A549 (cell line): ENCODE results near the gene TBX2. TPM values are rescaled to one million over a fixed set of nuclear protein-coding genes. Genes with fewer than 3 reads are reported as not detected.

Source experiments
- ATAC-seq, 2 experiments: fragments of 200-7000 bp in 1 of 2; fragments of >200 bp in 1 of 2; cut with Nextera tagmentation in 1 of 2; cut with Tn5 transposase in 1 of 2; 3 replicates each; pipeline versions ENCODE4 v1.8.0 to v1.9.1; 2018 to 2020; ENCODE audit warnings: mild to moderate bottlenecking in 1 of 2, moderate library complexity in 1 of 2
- CTCF ChIA-PET: fragments of 300-600 bp; sonication (Branson Sonifier 250); formaldehyde crosslinking; extraction: SDS; loops from one replicate; lab custom pipeline; 2021; ENCODE audit warnings: antibody characterized with exemption, inconsistent platforms; lab: Yijun Ruan, JAX
- POLR2A ChIA-PET: fragments of 350-600 bp; formaldehyde crosslinking; extraction: SDS; loops from one replicate; lab custom pipeline; 2021; ENCODE audit warnings: antibody characterized with exemption, inconsistent platforms; lab: Yijun Ruan, JAX
- DNase-seq, 2 experiments: peaks; one replicate each; pipeline versions ENCODE4 v3.0.0 to v3.0.0-alpha.2; 2011 to 2016; ENCODE audit warnings: low read depth in 1 of 2, low spot score in 1 of 2
- FAIRE-seq: peaks from 2 replicates; lab custom pipeline; 2011; peaks lifted over from hg19 to GRCh38; lab: Jason Lieb, UNC
- H3K27ac ChIP-seq, 2 experiments: fragments of >200 bp; sonication (Bioruptor Twin); formaldehyde crosslinking; 3 replicates each; pipeline ENCODE4 v1.5.1; 2016 to 2017
- H3K4me1 ChIP-seq: fragments of >200 bp; sonication (Bioruptor Twin); formaldehyde crosslinking; 3 replicates; pipeline ENCODE4 v1.6.1; 2016
- H3K4me2 ChIP-seq: fragments of >200 bp; sonication (Bioruptor Twin); formaldehyde crosslinking; 3 replicates; pipeline ENCODE4 v1.6.1; 2016
- H3K4me3 ChIP-seq: fragments of >200 bp; sonication (Bioruptor Twin); formaldehyde crosslinking; 3 replicates; pipeline ENCODE4 v1.5.1; 2016
- H3K9me3 ChIP-seq: fragments of >200 bp; sonication (Bioruptor Twin); formaldehyde crosslinking; 3 replicates; pipeline ENCODE4 v1.6.1; 2016
- EHMT2 ChIP-seq: fragments of 200-600 bp; sonication (generic); IDR thresholded peaks from 2 replicates; pipeline ENCODE4 v1.6.1; 2016; ENCODE audit warnings: antibody characterized with exemption, low read depth, mild to moderate bottlenecking, moderate library complexity
- ESRRA ChIP-seq: fragments of 150-350 bp; IDR thresholded peaks from 2 replicates; pipeline ENCODE4 v1.6.1; 2014; ENCODE audit warnings: mild to moderate bottlenecking, low read length, borderline replicate concordance
- FOXS1 ChIP-seq: fragments of 250-450 bp; sonication (Bioruptor Pico); IDR thresholded peaks from 2 replicates; pipeline ENCODE4 v1.5.0; 2020; ENCODE audit warnings: mild to moderate bottlenecking, moderate library complexity
- HOXB13 ChIP-seq: fragments of 250-450 bp; sonication (Bioruptor Pico); IDR thresholded peaks from 2 replicates; pipeline ENCODE4 v1.5.0; 2020; ENCODE audit warnings: low read depth, mild to moderate bottlenecking, moderate library complexity
- HOXB5 ChIP-seq: fragments of 250-450 bp; sonication (Bioruptor Pico); IDR thresholded peaks from 2 replicates; pipeline ENCODE4 v1.5.0; 2020; ENCODE audit warnings: mild to moderate bottlenecking, moderate library complexity
- JUN ChIP-seq, 2 experiments: fragments of >200 bp; sonication (Bioruptor Twin); formaldehyde crosslinking; IDR thresholded peaks; 2 replicates in 1 of 2; 3 replicates in 1 of 2; pipeline ENCODE4 v1.6.1; 2016 to 2017
- MYC ChIP-seq: IDR thresholded peaks from 2 replicates; pipeline ENCODE4 v1.6.1; 2012; ENCODE audit warnings: mild to moderate bottlenecking, inconsistent platforms, low read length, improper control_type of control experiment, borderline replicate concordance
- NR3C1 ChIP-seq: fragments of >200 bp; sonication (Bioruptor Twin); formaldehyde crosslinking; IDR thresholded peaks from 3 replicates; pipeline ENCODE4 v1.6.1; 2017
- PBX3 ChIP-seq: IDR thresholded peaks from 2 replicates; pipeline ENCODE4 v1.6.1; 2012
- POLR2A ChIP-seq: IDR thresholded peaks from 2 replicates; pipeline ENCODE4 v1.6.1; 2012; ENCODE audit warnings: mild to moderate bottlenecking, low read length
- RAD21 ChIP-seq, 2 experiments: fragments of >200 bp in 1 of 2; sonication (Bioruptor Twin) in 1 of 2; formaldehyde crosslinking in 1 of 2; IDR thresholded peaks in 1 of 2; conservative IDR thresholded peaks in 1 of 2; 2 replicates in 1 of 2; 3 replicates in 1 of 2; pipeline ENCODE4 v1.6.1; 2012 to 2018; ENCODE audit warnings: inconsistent platforms in 1 of 2
- RARB ChIP-seq: fragments of 250-450 bp; sonication (Bioruptor Pico); IDR thresholded peaks from 2 replicates; pipeline ENCODE4 v1.8.0; 2021; ENCODE audit warnings: mild to moderate bottlenecking, moderate library complexity
- ZC3H11A ChIP-seq: fragments of 450-650 bp; IDR thresholded peaks from 2 replicates; pipeline ENCODE4 v1.6.1; 2014; ENCODE audit warnings: antibody characterized with exemption, mild to moderate bottlenecking
- WGBS: methylation state at CpG from one replicate; pipeline ENCODE4 v1.1.6; 2017; ENCODE audit errors: missing lambda C conversion rate; 5-methylcytosine and 5-hydroxymethylcytosine counted together
- polyA plus RNA-seq, 4 experiments: library from polyadenylated mRNA; depleted of rRNA in 3 of 4; stranded (reverse); fragments of >200 nt; fragmentation: RNase III in 1 of 4; extraction: RNeasy Plus Mini Kit Qiagen cat#74134 plus additional on column Dnase treatment in 1 of 4; gene quantifications; 2 replicates in 3 of 4; 3 replicates in 1 of 4; pipeline ENCODE4 v1.2.3, GENCODE V29; 2011 to 2017
- TF ChIP-seq, protein P1 (sequence below): fragments of >200 bp; sonication (Bioruptor Twin); formaldehyde crosslinking; IDR thresholded peaks from 2 replicates; pipeline ENCODE4 v1.6.1; 2016
- TF ChIP-seq, protein P2 (sequence below): IDR thresholded peaks from 2 replicates; pipeline ENCODE4 v1.6.1; 2012; ENCODE audit warnings: low read depth, borderline replicate concordance
- TF ChIP-seq, protein P3 (sequence below): fragments of 200-600 bp; sonication (generic); IDR thresholded peaks from 2 replicates; pipeline ENCODE4 v1.6.1; 2016; ENCODE audit warnings: antibody characterized with exemption, mild to moderate bottlenecking, moderate library complexity

The TBX2 gene
- polyA plus RNA-seq, 2 of the 4 experiments (the other 2 are of a cell fraction): 0.71 to 2.3 TPM

GRCh38 chr17:61389670-61390478 is 9.8 kb upstream of the TBX2 start (continued):
- TF ChIP-seq EHMT2 (no peak), JUN (IDR thresholded peaks at IDR 0.05) (no peak), RAD21 (conservative IDR thresholded peaks at IDR 0.05 in 1 of 2, IDR thresholded peaks at IDR 0.05 in 1 of 2) (peak; percentile 92 to 97)
- TF ChIP-seq, protein P1, sequence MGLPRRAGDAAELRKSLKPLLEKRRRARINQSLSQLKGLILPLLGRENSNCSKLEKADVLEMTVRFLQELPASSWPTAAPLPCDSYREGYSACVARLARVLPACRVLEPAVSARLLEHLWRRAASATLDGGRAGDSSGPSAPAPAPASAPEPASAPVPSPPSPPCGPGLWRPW: no peak

GRCh38 chr17:61390479-61390791 is 9.2 kb upstream of the TBX2 start:
- DNase-seq (no peak), FAIRE-seq (no peak), ATAC-seq (no peak; a peak in 1 of 6 replicates)
- no peaks in the 10 kb centered on the region for H3K9me3 ChIP-seq
- H3K4me1 ChIP-seq: peaks cover 7% of the 10 kb centered on the region; the same call in 2 of the 3 replicates
- CTCF ChIA-PET: interaction anchor here (0.6 to 3.1 kb wide), 74 partner anchors 9 to 717 kb away, joined by 3 to 40 read pairs (median 4); partner anchors contain the start of gene TBX2
- 95% methylated on average over 9 of the region's 11 CpGs for WGBS
- TF ChIP-seq HOXB5 (CRISPR knock-in tag): no peak
- TF ChIP-seq, protein P2, sequence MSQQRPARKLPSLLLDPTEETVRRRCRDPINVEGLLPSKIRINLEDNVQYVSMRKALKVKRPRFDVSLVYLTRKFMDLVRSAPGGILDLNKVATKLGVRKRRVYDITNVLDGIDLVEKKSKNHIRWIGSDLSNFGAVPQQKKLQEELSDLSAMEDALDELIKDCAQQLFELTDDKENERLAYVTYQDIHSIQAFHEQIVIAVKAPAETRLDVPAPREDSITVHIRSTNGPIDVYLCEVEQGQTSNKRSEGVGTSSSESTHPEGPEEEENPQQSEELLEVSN: no peak
- TF ChIP-seq HOXB13 (CRISPR knock-in tag): no peak
- TF ChIP-seq JUN (IDR thresholded peaks at IDR 0.05): no peak
- TF ChIP-seq NR3C1: no peak
- no peak for TF ChIP-seq MYC
- no peak for TF ChIP-seq RARB (CRISPR knock-in tag)
- no peak for TF ChIP-seq ZC3H11A
- TF ChIP-seq FOXS1 (CRISPR knock-in tag): no peak
- TF ChIP-seq ESRRA: no peak
- TF ChIP-seq, protein P3, sequence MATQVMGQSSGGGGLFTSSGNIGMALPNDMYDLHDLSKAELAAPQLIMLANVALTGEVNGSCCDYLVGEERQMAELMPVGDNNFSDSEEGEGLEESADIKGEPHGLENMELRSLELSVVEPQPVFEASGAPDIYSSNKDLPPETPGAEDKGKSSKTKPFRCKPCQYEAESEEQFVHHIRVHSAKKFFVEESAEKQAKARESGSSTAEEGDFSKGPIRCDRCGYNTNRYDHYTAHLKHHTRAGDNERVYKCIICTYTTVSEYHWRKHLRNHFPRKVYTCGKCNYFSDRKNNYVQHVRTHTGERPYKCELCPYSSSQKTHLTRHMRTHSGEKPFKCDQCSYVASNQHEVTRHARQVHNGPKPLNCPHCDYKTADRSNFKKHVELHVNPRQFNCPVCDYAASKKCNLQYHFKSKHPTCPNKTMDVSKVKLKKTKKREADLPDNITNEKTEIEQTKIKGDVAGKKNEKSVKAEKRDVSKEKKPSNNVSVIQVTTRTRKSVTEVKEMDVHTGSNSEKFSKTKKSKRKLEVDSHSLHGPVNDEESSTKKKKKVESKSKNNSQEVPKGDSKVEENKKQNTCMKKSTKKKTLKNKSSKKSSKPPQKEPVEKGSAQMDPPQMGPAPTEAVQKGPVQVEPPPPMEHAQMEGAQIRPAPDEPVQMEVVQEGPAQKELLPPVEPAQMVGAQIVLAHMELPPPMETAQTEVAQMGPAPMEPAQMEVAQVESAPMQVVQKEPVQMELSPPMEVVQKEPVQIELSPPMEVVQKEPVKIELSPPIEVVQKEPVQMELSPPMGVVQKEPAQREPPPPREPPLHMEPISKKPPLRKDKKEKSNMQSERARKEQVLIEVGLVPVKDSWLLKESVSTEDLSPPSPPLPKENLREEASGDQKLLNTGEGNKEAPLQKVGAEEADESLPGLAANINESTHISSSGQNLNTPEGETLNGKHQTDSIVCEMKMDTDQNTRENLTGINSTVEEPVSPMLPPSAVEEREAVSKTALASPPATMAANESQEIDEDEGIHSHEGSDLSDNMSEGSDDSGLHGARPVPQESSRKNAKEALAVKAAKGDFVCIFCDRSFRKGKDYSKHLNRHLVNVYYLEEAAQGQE: no peak
- POLR2A ChIA-PET: no interaction called here
- H3K27ac ChIP-seq: peak overlapping the region in 1 of 2 experiments; percentile 75; a peak in 2 of 6 replicates
- no peak overlapping the region; the same call in 2 of the 3 replicates for H3K4me2 ChIP-seq
- H3K4me3 ChIP-seq: no peak overlapping the region

- Histone ChIP-seq H3K4me1 (peaks cover 7% of the 10 kb centered on the region; the same call in 2 of the 3 replicates), H3K4me3 (no peak overlapping the region), H3K4me2 (no peak overlapping the region), H3K27ac (no peak overlapping the region), H3K9me3 (no peaks in the 10 kb centered on the region)
- WGBS: 87% methylated on average over 18 of the region's 19 CpGs
- FAIRE-seq (no peak), ATAC-seq (no peak), DNase-seq (no peak)
- CTCF ChIA-PET: interaction anchor here (0.7 to 3.1 kb wide), 12 partner anchors 17 to 671 kb away, joined by 3 to 40 read pairs (median 3); no protein-coding TSS in a partner anchor
- POLR2A ChIA-PET: no interaction called here
- TF ChIP-seq PBX3 (no peak), POLR2A (no peak)
These were observed 7.9 kb upstream of the TBX2 start for GRCh38 chr17:61391595-61392291.
